ENCODE data around the gene SERPINB1. TPM values are rescaled to one million over a fixed set of nuclear protein-coding genes. Genes with fewer than 3 reads are reported as not detected.

The SERPINB1 gene
- total RNA-seq, 1 experiment from 2014 or later: 73.2 TPM

DNA sequence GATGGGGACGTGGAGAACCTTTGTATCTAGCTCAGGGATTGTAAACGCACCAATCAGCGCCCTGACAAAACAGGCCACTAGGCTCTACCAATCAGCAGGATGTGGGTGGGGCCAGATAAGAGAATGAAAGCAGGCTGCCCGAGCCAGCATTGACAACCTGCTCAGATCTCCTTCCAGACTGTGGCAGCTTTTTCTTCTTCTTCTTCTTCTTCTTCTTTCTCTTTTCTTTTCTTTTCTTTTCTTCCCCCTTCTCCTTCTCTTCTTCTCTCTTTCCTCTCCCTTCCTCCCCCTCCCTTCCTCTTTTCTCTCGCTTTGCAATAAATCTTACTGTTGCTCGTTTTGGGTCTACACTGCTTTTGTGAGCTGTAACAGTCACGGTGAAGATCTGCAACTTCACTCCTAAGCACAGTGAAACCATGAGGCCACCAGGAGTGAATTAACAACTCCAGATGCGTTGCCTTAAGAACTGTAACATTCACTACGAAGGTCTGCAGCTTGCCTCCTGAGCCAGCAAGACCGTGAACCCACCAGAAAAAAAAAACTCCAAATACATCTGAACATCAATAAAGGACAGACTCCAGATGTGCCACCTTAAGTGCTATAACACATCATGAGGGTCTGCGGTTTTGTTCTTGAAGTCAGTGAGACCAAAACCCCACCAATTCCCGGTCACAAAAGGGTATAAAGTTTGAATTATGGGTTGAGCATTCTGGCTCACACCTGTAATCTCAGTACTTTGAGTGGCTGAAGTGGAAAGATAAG lies 19.6 kb upstream of the SERPINB1 start:
- ChIA-PET POLR2A (no interaction called here), CTCF (no interaction called here)
- no TSS peak for BruUV-seq (replicated peaks)

More for the DNA sequence above, 19.6 kb upstream of the SERPINB1 start:
- no peaks in the 10 kb centered on the region for H4K20me1 ChIP-seq (ENCODE audit: insufficient read depth)
- H3K9me2 ChIP-seq (ENCODE audit: insufficient read depth): no peaks in the 10 kb centered on the region
- H3K9me3 ChIP-seq (ENCODE audit: control insufficient read depth in 1 of 2, insufficient read depth in 1 of 2, low read depth in 1 of 2, low read length in 2 of 2): no peaks in the 10 kb centered on the region
- H3K27me3 ChIP-seq (ENCODE audit: insufficient read depth, low read length): no peaks in the 10 kb centered on the region
- H3K4me2 ChIP-seq (ENCODE audit: low read length): no peak overlapping the region
- H3K79me2 ChIP-seq (ENCODE audit: insufficient read depth, low read length): no peaks in the 10 kb centered on the region
- no peak overlapping the region for H3K9ac ChIP-seq (ENCODE audit: low read length)
- ATAC-seq (no peak), DNase-seq (ENCODE audit: low read depth, low spot score) (no peak)
- H2AFZ ChIP-seq (ENCODE audit: low read depth, low read length, poor library complexity, severe bottlenecking): no peak overlapping the region
- H3K4me1 ChIP-seq (ENCODE audit: control insufficient read depth in 1 of 2, insufficient read depth in 2 of 2, low read length in 2 of 2): peaks cover 32 to 57% of the 10 kb centered on the region in 2 experiments
- no peak for TF ChIP-seq CBX3 (IDR thresholded peaks at IDR 0.05; ENCODE audit: low read depth)
- TF ChIP-seq, protein P1, sequence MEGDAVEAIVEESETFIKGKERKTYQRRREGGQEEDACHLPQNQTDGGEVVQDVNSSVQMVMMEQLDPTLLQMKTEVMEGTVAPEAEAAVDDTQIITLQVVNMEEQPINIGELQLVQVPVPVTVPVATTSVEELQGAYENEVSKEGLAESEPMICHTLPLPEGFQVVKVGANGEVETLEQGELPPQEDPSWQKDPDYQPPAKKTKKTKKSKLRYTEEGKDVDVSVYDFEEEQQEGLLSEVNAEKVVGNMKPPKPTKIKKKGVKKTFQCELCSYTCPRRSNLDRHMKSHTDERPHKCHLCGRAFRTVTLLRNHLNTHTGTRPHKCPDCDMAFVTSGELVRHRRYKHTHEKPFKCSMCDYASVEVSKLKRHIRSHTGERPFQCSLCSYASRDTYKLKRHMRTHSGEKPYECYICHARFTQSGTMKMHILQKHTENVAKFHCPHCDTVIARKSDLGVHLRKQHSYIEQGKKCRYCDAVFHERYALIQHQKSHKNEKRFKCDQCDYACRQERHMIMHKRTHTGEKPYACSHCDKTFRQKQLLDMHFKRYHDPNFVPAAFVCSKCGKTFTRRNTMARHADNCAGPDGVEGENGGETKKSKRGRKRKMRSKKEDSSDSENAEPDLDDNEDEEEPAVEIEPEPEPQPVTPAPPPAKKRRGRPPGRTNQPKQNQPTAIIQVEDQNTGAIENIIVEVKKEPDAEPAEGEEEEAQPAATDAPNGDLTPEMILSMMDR (IDR thresholded peaks at IDR 0.05 in 2 of 3, conservative IDR thresholded peaks at IDR 0.05 in 1 of 3; ENCODE audit: borderline replicate concordance in 1 of 3, insufficient read depth in 1 of 3, low read depth in 2 of 3, low read length in 2 of 3): no peak
- TF ChIP-seq EZH2 (IDR thresholded peaks at IDR 0.05): no peak
- no peak for TF ChIP-seq FOSL1 (IDR thresholded peaks at IDR 0.05; ENCODE audit: low read depth)
- no peak for TF ChIP-seq CEBPB (IDR thresholded peaks at IDR 0.05; ENCODE audit: low read depth)
- no peak for TF ChIP-seq JUND (IDR thresholded peaks at IDR 0.05)
- TF ChIP-seq SP1 (IDR thresholded peaks at IDR 0.05; ENCODE audit: low read depth): no peak
- no peak for TF ChIP-seq EZH2phosphoT487 (IDR thresholded peaks at IDR 0.05; ENCODE audit: borderline replicate concordance)
- TF ChIP-seq ZFX (IDR thresholded peaks at IDR 0.05): no peak
- TF ChIP-seq, protein P2, sequence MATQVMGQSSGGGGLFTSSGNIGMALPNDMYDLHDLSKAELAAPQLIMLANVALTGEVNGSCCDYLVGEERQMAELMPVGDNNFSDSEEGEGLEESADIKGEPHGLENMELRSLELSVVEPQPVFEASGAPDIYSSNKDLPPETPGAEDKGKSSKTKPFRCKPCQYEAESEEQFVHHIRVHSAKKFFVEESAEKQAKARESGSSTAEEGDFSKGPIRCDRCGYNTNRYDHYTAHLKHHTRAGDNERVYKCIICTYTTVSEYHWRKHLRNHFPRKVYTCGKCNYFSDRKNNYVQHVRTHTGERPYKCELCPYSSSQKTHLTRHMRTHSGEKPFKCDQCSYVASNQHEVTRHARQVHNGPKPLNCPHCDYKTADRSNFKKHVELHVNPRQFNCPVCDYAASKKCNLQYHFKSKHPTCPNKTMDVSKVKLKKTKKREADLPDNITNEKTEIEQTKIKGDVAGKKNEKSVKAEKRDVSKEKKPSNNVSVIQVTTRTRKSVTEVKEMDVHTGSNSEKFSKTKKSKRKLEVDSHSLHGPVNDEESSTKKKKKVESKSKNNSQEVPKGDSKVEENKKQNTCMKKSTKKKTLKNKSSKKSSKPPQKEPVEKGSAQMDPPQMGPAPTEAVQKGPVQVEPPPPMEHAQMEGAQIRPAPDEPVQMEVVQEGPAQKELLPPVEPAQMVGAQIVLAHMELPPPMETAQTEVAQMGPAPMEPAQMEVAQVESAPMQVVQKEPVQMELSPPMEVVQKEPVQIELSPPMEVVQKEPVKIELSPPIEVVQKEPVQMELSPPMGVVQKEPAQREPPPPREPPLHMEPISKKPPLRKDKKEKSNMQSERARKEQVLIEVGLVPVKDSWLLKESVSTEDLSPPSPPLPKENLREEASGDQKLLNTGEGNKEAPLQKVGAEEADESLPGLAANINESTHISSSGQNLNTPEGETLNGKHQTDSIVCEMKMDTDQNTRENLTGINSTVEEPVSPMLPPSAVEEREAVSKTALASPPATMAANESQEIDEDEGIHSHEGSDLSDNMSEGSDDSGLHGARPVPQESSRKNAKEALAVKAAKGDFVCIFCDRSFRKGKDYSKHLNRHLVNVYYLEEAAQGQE (IDR thresholded peaks at IDR 0.05; ENCODE audit: low read depth): no peak
- TF ChIP-seq, protein P3, sequence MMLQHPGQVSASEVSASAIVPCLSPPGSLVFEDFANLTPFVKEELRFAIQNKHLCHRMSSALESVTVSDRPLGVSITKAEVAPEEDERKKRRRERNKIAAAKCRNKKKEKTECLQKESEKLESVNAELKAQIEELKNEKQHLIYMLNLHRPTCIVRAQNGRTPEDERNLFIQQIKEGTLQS (IDR thresholded peaks at IDR 0.05): no peak
- TF ChIP-seq, protein P4, sequence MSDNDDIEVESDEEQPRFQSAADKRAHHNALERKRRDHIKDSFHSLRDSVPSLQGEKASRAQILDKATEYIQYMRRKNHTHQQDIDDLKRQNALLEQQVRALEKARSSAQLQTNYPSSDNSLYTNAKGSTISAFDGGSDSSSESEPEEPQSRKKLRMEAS (IDR thresholded peaks at IDR 0.05): no peak
- TF ChIP-seq ELF1 (IDR thresholded peaks at IDR 0.05; ENCODE audit: borderline replicate concordance, low read depth): no peak
- TF ChIP-seq YY1 (IDR thresholded peaks at IDR 0.05; ENCODE audit: extremely low read depth, insufficient replicate concordance, low read depth, low read length): no peak
- TF ChIP-seq, protein P5, sequence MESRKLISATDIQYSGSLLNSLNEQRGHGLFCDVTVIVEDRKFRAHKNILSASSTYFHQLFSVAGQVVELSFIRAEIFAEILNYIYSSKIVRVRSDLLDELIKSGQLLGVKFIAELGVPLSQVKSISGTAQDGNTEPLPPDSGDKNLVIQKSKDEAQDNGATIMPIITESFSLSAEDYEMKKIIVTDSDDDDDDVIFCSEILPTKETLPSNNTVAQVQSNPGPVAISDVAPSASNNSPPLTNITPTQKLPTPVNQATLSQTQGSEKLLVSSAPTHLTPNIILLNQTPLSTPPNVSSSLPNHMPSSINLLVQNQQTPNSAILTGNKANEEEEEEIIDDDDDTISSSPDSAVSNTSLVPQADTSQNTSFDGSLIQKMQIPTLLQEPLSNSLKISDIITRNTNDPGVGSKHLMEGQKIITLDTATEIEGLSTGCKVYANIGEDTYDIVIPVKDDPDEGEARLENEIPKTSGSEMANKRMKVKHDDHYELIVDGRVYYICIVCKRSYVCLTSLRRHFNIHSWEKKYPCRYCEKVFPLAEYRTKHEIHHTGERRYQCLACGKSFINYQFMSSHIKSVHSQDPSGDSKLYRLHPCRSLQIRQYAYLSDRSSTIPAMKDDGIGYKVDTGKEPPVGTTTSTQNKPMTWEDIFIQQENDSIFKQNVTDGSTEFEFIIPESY (IDR thresholded peaks at IDR 0.05; ENCODE audit: extremely low read depth, insufficient replicate concordance, low read length): no peak
- no peak for TF ChIP-seq TCF7L2 (IDR thresholded peaks at IDR 0.05; ENCODE audit: borderline replicate concordance, extremely low read depth, insufficient read depth, insufficient read length)
- TF ChIP-seq RAD21 (IDR thresholded peaks at IDR 0.05; ENCODE audit: low read depth): no peak
- TF ChIP-seq SIN3A (IDR thresholded peaks at IDR 0.05; ENCODE audit: low read depth): no peak
- no peak overlapping the region for H3K4me3 ChIP-seq (replicated peaks in 1 of 2; ENCODE audit: low read depth in 1 of 2, low read length in 2 of 2)
- H3K27ac ChIP-seq (ENCODE audit: low read depth, low read length): 0 out of 2 replicates have a peak overlapping the region, but pooled peaks have one; percentile 14
- intact Hi-C loops (cut with micrococcal nuclease): no loop called here
- no peaks in the 10 kb centered on the region for H3K36me3 ChIP-seq (ENCODE audit: control insufficient read depth in 1 of 2, insufficient read depth in 2 of 2, low read length in 2 of 2)
- RAD21 ChIA-PET (ENCODE audit: low non-redundant PET in 1 of 2, low total read pairs in 2 of 2, uncharacterized antibody in 2 of 2, unreplicated experiment in 2 of 2): interaction anchor here in 1 of 2 experiments (0.6 kb wide), 1 partner anchor 48 kb away, joined by 3 read pairs; no protein-coding TSS in a partner anchor
